ENCODE results near the gene UNC93B1.
A peak's percentile ranks its signal among the peaks of the same experiment; 100 is the strongest.
"Not testable (repeated sequence)": the region's sequence is repeated elsewhere in the genome, so short reads cannot be mapped to it uniquely, and the experiment has no call there.

UNC93B1 gene

GRCh38 chr11:67991347-67992121 is 12.4 kb downstream of the UNC93B1 start:
- not testable (repeated sequence) for DNase-seq (ENCODE audit: low read depth)

- not testable (repeated sequence) for DNase-seq (ENCODE audit: low read depth)
Measured at GRCh38 chr11:67990546-67991346, 13.2 kb downstream of the UNC93B1 start.

- DNase-seq (ENCODE audit: low read depth) = not testable (repeated sequence)
Measured at GRCh38 chr11:67985302-67985701, 18.6 kb downstream of the UNC93B1 start.

- no peak for DNase-seq (ENCODE audit: low read depth)
Measured at GRCh38 chr11:67983951-67984350, 19.9 kb downstream of the UNC93B1 start.

- DNase-seq (ENCODE audit: low read depth) = not testable (repeated sequence)
Measured at GRCh38 chr11:67982255-67982857, 21.5 kb downstream of the UNC93B1 start.

GRCh38 chr11:67981226-67981625 is 22.7 kb downstream of the UNC93B1 start:
- not testable (repeated sequence) for DNase-seq (ENCODE audit: low read depth)

- DNase-seq (ENCODE audit: low read depth) = not testable (repeated sequence)
Measured at GRCh38 chr11:67978766-67979418, 25.0 kb downstream of the UNC93B1 start.

GRCh38 chr11:67974746-67975145 is 29.2 kb downstream of the UNC93B1 start:
- DNase-seq (ENCODE audit: low read depth) = not testable (repeated sequence)

GRCh38 chr11:67965830-67966348 is 38.0 kb downstream of the UNC93B1 start:
- not testable (repeated sequence) for DNase-seq (ENCODE audit: low read depth)

- DNase-seq (ENCODE audit: low read depth) = not testable (repeated sequence)
Measured at GRCh38 chr11:67964746-67965145, 39.2 kb downstream of the UNC93B1 start.

- DNase-seq (ENCODE audit: low read depth) = not testable (repeated sequence)
Measured at GRCh38 chr11:67963879-67964278, 40.0 kb downstream of the UNC93B1 start.

- DNase-seq (ENCODE audit: low read depth) = not testable (repeated sequence)
Measured at GRCh38 chr11:67963217-67963616, 40.7 kb downstream of the UNC93B1 start.

GRCh38 chr11:67956236-67956635 is 47.7 kb downstream of the UNC93B1 start:
- not testable (repeated sequence) for DNase-seq (ENCODE audit: low read depth)

GRCh38 chr11:67955461-67956007 is 48.4 kb downstream of the UNC93B1 start:
- DNase-seq (ENCODE audit: low read depth) = peak; percentile 27

GRCh38 chr11:67954971-67955370 is 48.9 kb downstream of the UNC93B1 start:
- not testable (repeated sequence) for DNase-seq (ENCODE audit: low read depth)

GRCh38 chr11:67954251-67954650 is 49.6 kb downstream of the UNC93B1 start:
- DNase-seq (ENCODE audit: low read depth) = not testable (repeated sequence)

- not testable (repeated sequence) for DNase-seq (ENCODE audit: low read depth)
Measured at GRCh38 chr11:67950705-67951104, 53.2 kb downstream of the UNC93B1 start.

GRCh38 chr11:67947785-67948184 is 56.1 kb downstream of the UNC93B1 start:
- not testable (repeated sequence) for DNase-seq (ENCODE audit: low read depth)

GRCh38 chr11:67946403-67946802 is 57.5 kb downstream of the UNC93B1 start:
- DNase-seq (ENCODE audit: low read depth) = not testable (repeated sequence)

GRCh38 chr11:67943406-67943805 is 60.5 kb downstream of the UNC93B1 start:
- not testable (repeated sequence) for DNase-seq (ENCODE audit: low read depth)

Data from amniotic epithelial cell (primary cell).